Neural crest cell (in vitro differentiated cells): ENCODE data around the gene CRYBB1. TPM values are rescaled to one million over a fixed set of nuclear protein-coding genes. Genes with fewer than 3 reads are reported as not detected.

ENCODE experiments used
- DNase-seq: peaks from one replicate; pipeline ENCODE4 v3.0.0; 2021; ENCODE audit warnings: low read depth, mixed read lengths, low spot score
- H3K27ac Mint-ChIP-seq: one replicate; pipeline ENCODE4 v1.8.0; 2021; ENCODE audit warnings: mild to moderate bottlenecking, mixed read lengths; ENCODE audit not compliant: unreplicated experiment
- H3K27me3 Mint-ChIP-seq: 2 replicates; pipeline ENCODE4 v1.8.0; 2021; ENCODE audit warnings: low read depth, mild to moderate bottlenecking, mixed read lengths
- H3K36me3 Mint-ChIP-seq: 2 replicates; pipeline ENCODE4 v1.8.0; 2021; ENCODE audit warnings: low read depth, mild to moderate bottlenecking, mixed read lengths
- H3K4me1 Mint-ChIP-seq: 2 replicates; pipeline ENCODE4 v1.8.0; 2021; ENCODE audit warnings: mixed read lengths
- H3K4me3 Mint-ChIP-seq: one replicate; pipeline ENCODE4 v1.8.0; 2021; ENCODE audit warnings: mild to moderate bottlenecking, mixed read lengths
- H3K9me3 Mint-ChIP-seq: 2 replicates; pipeline ENCODE4 v1.8.0; 2021; ENCODE audit warnings: mixed read lengths
- CTCF ChIP-seq: fragments of 200-600 bp; sonication (generic); conservative IDR thresholded peaks from 2 replicates; pipeline ENCODE4 v1.5.0; 2021; ENCODE audit warnings: antibody characterized with exemption, mild to moderate bottlenecking
- total RNA-seq: library from RNA; stranded (reverse); gene quantifications from 2 replicates; pipeline ENCODE4 v1.2.1, GENCODE V29; 2021

The CRYBB1 gene
- total RNA-seq, 1 donor from 2014 or later: not detected

GRCh38 chr22:26555478-26555877 lies 62.3 kb downstream of the CRYBB1 start:
- no peak for TF ChIP-seq CTCF
- no peak for DNase-seq
- Mint-ChIP-seq H3K9me3 (no peaks in the 10 kb centered on the region), H3K4me3 (no peak overlapping the region), H3K4me1 (peaks cover 20% of the 10 kb centered on the region), H3K27ac (no peak overlapping the region), H3K27me3 (no peaks in the 10 kb centered on the region), H3K36me3 (no peaks in the 10 kb centered on the region)

- H3K27ac Mint-ChIP-seq: no peak overlapping the region
Measured at GRCh38 chr22:26554956-26555355, 62.9 kb downstream of the CRYBB1 start.

GRCh38 chr22:26553056-26553752 lies 64.6 kb downstream of the CRYBB1 start:
- TF ChIP-seq CTCF: no peak
- H3K27ac Mint-ChIP-seq: no peak overlapping the region
- no peaks in the 10 kb centered on the region for H3K36me3 Mint-ChIP-seq
- no peaks in the 10 kb centered on the region for H3K27me3 Mint-ChIP-seq
- peaks cover 21% of the 10 kb centered on the region for H3K4me1 Mint-ChIP-seq
- H3K4me3 Mint-ChIP-seq: no peak overlapping the region
- no peak for DNase-seq
- no peaks in the 10 kb centered on the region for H3K9me3 Mint-ChIP-seq

More at GRCh38 chr22:26554956-26555355, 62.9 kb downstream of the CRYBB1 start:
- Mint-ChIP-seq H3K4me3 (no peak overlapping the region), H3K4me1 (peaks cover 25% of the 10 kb centered on the region), H3K27me3 (no peaks in the 10 kb centered on the region), H3K9me3 (no peaks in the 10 kb centered on the region), H3K36me3 (no peaks in the 10 kb centered on the region)
- no peak for TF ChIP-seq CTCF
- DNase-seq: no peak

GRCh38 chr22:26552466-26552865 lies 65.4 kb downstream of the CRYBB1 start:
- H3K4me3 Mint-ChIP-seq: no peak overlapping the region
- TF ChIP-seq CTCF: no peak
- no peak overlapping the region for H3K27ac Mint-ChIP-seq
- no peaks in the 10 kb centered on the region for H3K9me3 Mint-ChIP-seq
- DNase-seq: no peak
- no peaks in the 10 kb centered on the region for H3K27me3 Mint-ChIP-seq
- H3K4me1 Mint-ChIP-seq: peaks cover 20% of the 10 kb centered on the region
- no peaks in the 10 kb centered on the region for H3K36me3 Mint-ChIP-seq

GRCh38 chr22:26551568-26551967 lies 66.3 kb downstream of the CRYBB1 start:
- TF ChIP-seq CTCF: no peak
- no peak for DNase-seq
- H3K27me3 Mint-ChIP-seq: no peaks in the 10 kb centered on the region
- no peaks in the 10 kb centered on the region for H3K9me3 Mint-ChIP-seq
- peaks cover 20% of the 10 kb centered on the region for H3K4me1 Mint-ChIP-seq
- no peaks in the 10 kb centered on the region for H3K36me3 Mint-ChIP-seq
- no peak overlapping the region for H3K27ac Mint-ChIP-seq
- no peak overlapping the region for H3K4me3 Mint-ChIP-seq
